Anterior cingulate cortex (tissue), 58 donors: ENCODE measurements around the gene SNAI3.
A peak's percentile ranks its signal among the peaks of the same experiment; 100 is the strongest.

ENCODE experiments used
- DNase-seq, 58 donors: peaks; one replicate each; lab custom pipeline; 2025; lab: John Stamatoyannopoulos, UW

The SNAI3 gene

GRCh38 chr16:88653596-88654362 is 32.5 kb downstream of the SNAI3 start:
- no peak for DNase-seq

- DNase-seq, result no peak
Measured at GRCh38 chr16:88653101-88653500, 33.2 kb downstream of the SNAI3 start.

DNA sequence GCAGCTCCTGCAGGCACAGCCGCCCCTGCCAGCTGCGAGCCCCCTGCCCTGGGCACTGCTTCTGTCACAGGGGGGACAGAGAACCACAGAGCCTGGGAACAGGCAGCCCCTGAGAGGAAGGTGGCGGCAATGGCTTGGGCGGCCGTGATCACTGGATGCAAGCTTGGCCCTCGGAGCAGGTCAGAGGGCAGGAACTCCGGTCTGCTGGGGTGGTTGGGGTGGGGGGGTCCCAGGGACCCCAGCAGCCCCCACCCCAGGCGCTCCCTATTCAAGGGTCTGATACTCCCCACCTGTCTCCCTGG is 33.6 kb downstream of the SNAI3 start:
- DNase-seq, result no peak

DNA sequence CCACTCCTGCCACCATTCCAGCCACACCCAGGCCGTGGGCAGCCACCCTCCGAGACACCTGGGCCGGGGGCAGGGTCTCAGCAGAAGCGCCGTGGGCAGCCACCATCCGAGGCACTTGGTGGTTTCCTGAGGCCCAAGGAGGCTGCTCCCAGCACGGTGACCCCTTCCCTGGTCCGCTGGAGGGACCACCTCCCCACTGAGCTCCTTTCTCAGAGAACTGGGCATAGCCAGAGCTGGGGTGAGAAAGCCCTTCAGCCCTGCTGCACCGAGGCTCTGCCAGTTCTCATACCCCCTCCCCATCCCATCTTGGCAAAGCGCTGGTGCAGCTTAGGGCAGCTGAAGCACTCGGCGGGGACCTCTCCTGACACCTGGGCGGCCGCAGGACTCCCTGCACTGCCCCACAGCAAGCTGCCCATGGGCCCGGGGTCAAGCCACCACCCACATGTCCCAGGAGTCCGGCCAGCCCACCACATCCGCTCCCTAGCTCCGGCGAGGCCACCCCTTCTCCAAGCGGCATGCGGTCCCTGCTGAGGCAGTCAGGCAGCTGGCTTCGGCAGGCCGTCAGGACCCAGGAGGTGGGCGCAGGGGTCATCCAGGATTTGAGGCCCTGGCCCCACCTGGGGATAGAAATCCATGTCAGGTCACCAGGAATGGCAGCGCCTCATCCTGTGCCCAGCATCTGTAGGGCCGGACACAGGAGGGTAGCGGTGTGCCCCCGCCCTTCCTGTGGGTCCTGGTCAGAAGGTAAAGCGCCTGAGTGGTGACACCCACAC is 34.1 kb downstream of the SNAI3 start:
- no peak for DNase-seq

DNA sequence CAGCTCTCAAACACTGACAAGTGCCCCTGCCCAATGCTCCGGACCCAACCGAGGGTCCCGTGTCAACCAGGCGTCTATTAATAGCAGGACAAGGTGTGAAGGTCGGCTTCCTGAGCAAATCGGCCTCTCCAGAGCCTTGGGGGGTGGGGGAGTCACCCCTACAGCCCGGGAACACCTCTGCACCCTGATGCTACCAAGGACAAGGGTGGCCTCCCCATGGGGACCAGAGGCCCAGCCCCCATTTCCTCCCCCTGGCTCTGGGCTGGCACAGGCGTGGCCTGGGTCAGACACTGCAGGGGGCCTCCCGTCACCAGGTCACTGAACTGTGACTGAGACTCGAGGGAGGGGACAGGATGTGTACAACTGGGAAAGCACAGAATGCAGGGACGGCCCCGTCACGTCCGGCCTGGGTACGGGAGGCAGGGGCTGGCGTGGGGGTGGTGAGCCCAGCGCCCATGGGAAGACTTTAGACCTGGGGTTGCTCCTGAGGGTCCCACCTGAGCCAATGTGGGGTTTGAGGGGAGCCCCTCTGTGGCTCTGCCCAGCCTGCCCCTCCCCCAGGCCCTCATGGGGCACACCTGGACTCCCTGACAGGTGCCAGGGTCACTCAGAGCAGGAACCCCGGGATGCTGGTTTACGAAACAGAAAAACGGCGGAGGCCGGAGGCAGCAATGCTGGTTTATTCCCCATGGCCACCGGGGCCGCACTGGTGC is 34.9 kb downstream of the SNAI3 start:
- no peak for DNase-seq

DNA sequence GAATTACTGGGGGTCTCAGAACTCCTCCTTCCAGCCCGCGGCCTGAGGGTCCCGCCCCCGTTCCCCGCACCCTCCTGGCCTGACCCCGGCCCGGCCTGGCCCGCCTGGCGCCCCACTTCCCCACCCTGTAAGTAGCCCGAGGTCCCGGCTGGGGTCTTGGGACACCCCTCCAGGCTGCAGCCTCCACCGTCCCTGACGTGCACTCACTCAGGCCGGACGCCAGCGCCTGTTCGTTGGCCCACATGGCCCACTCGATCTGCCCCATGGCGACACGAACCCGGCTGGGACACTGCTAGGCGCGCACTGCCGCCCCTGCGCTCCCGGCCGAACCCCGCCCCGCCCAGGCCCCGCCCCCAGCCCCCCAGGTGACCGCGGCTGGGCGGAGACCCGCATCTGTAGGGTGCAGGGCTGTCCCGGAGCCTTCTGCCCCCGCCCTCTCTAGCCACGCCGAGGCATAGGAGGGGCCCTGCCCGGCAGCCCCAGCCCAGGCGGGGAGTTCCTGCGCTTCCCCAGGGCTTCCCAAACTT is 35.5 kb downstream of the SNAI3 start, which contains the start of gene CYBA:
CYBA (minus strand) TSS at position 305 of the 527 bp plus-strand sequence; CDS start at position 265, 40 bp downstream.
- DNase-seq, result peak in 23 of 58 donors; percentile 5 to 56 (median 21)

- DNase-seq, result peak in 3 of 58 donors; percentile 2 to 19 (median 17)
Measured at GRCh38 chr16:88649924-88650748, 36.2 kb downstream of the SNAI3 start.

- no peak for DNase-seq
Measured at GRCh38 chr16:88649195-88649923, 36.9 kb downstream of the SNAI3 start.

DNA sequence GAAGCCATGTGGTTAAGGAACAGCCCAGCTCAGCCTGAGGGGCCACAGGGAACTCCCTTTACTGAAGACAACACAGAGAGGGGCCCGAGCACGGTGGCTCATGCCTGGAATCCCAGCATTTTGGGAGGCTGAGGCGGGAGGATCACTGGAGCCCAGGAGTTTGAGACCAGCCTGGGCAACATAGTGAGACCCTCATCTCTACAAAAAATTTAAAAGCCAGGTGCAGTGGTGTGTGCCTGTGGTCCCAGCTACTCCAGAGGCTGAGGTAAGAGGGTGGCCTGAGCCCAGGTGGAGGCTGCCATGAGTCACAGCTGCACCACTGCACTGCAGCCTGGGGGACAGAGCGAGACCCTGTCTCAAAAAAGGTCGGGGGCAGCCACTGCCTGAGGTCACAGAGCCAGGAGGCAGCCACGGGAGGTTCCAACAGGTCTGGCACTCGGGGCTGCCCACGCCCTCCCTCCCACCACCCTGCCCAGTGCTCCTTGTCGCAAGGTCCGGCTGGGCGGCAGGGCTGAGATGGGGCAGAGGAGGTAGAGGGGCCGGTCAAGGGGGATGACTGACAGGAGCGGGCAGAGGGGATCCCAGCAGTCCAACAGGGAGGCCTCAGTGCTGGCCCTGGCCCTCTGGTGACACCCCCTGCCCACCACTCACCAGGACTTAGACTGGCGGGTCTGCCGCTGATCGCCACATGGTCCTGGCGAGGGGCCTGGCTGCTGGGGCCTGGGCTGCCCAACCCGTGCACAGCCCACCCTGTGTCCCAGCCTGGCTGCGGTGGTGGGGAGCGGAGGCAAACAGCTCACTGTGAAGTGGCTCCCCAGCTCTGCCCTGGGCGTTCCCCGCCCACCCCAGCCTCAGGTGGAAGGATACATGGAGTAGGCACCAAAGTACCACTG is 38.9 kb downstream of the SNAI3 start:
- no peak for DNase-seq

- no peak for DNase-seq
Measured at GRCh38 chr16:88646345-88647034, 39.8 kb downstream of the SNAI3 start.

DNA sequence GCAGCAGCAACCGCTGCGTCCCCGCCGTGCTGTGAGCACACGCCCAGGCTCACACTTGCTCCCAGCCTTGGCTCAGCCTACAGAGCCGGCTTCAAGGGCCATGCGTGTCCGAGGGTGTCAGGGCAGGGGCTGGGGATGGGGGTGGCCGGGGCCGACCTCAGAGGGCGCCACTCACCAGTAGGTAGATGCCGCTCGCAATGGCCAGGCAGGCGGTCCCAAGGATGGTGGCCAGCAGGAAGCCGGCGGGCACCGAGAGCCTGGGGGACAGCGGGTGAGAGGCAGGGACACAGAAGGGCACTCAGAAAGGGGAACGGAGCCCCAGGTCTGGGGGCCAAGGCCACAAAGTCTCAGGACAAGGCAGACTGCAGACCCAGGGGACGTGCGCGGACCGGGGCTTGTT is 40.4 kb downstream of the SNAI3 start:
- no peak for DNase-seq

- no peak for DNase-seq
Measured at GRCh38 chr16:88645455-88645854, 40.9 kb downstream of the SNAI3 start.

GRCh38 chr16:88643644-88643932 is 42.7 kb downstream of the SNAI3 start:
- DNase-seq, result no peak

GRCh38 chr16:88642881-88643643 is 43.2 kb downstream of the SNAI3 start:
- DNase-seq, result no peak

DNA sequence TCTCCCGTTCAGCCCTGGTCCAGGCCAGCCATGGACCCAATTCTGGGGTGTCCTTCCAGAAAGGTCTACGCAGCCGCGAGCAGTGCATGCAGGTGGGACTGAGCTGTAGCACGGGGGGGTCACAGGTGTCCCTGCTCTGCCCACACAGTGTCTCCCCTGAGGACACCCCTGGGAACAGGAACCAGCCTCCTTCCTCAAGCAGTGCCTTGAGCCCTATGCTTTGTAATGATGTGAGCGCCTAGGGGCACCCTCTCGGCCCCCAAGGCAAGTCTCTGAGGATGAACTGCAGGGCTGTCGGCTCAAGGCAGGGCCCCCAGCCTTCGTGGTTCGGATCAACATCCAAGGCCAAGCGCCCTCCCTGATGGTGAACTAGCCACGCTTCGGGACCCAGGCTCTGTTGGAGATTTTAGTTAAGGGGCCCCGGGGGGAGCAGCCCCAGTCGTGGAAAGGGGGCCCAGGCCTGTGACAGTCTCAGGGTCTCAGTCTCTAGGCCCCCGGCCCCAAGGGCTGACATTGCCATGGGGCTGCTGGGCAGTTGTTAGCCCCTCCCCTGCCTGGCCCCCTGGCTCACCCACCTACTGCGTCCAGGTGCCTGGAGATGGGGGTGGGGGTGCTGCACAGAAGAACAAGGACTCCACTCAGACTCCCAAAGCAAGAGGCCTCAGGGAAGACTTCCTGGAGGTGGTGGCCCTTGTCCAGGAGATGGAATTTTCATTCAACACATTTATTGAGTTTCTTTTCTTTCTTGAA is 45.6 kb downstream of the SNAI3 start:
- no peak for DNase-seq

DNA sequence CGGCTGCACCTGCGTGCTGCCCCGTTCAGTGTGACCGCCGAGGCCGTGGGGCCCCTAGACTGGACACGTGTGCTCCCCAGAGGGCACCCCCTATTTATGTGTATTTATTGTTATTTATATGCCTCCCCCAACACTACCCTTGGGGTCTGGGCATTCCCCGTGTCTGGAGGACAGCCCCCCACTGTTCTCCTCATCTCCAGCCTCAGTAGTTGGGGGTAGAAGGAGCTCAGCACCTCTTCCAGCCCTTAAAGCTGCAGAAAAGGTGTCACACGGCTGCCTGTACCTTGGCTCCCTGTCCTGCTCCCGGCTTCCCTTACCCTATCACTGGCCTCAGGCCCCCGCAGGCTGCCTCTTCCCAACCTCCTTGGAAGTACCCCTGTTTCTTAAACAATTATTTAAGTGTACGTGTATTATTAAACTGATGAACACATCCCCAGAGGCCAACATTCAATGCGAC is 46.2 kb downstream of the SNAI3 start:
- no peak for DNase-seq
